HFFc6 (cell line): ENCODE measurements around the gene FGR. TPM values are rescaled to one million over a fixed set of nuclear protein-coding genes. Genes with fewer than 3 reads are reported as not detected.
A peak's percentile ranks its signal among the peaks of the same experiment; 100 is the strongest.
"Not testable (repeated sequence)": the region's sequence is repeated elsewhere in the genome, so short reads cannot be mapped to it uniquely, and the experiment has no call there.

Experiments
- DNase-seq: peaks from one replicate; pipeline ENCODE4 v3.0.0-alpha.2; 2018
- H3K27ac Mint-ChIP-seq: 2 replicates; pipeline ENCODE4 v1.8.0; 2020; ENCODE audit warnings: mild to moderate bottlenecking, mixed read lengths
- H3K27me3 Mint-ChIP-seq: 2 replicates; pipeline ENCODE4 v1.8.0; 2021; ENCODE audit warnings: mild to moderate bottlenecking, moderate library complexity, mixed read lengths; ENCODE audit not compliant: insufficient read depth
- H3K36me3 Mint-ChIP-seq: 2 replicates; pipeline ENCODE4 v1.8.0; 2021; ENCODE audit warnings: low read depth, mixed read lengths
- H3K4me1 Mint-ChIP-seq: 2 replicates; pipeline ENCODE4 v1.8.0; 2020; ENCODE audit warnings: low read depth, mixed read lengths
- H3K4me3 Mint-ChIP-seq: 2 replicates; pipeline ENCODE4 v1.8.0; 2020; ENCODE audit warnings: mild to moderate bottlenecking, moderate library complexity, mixed read lengths
- H3K9me3 Mint-ChIP-seq: 2 replicates; pipeline ENCODE4 v1.8.0; 2020; ENCODE audit warnings: mild to moderate bottlenecking, mixed read lengths
- CTCF ChIP-seq: fragments of 200-600 bp; sonication (generic); IDR thresholded peaks from 2 replicates; pipeline ENCODE4 v1.5.0; 2021; ENCODE audit warnings: antibody characterized with exemption, mild to moderate bottlenecking
- total RNA-seq, 6 experiments: library from RNA; stranded (reverse); fragmentation: NEBNext Ultra II Directional; extraction: Animal tissue kit (Norgen Biotek cat#: 25700); gene quantifications; 2 replicates in 1 of 6; 3 replicates in 5 of 6; pipeline ENCODE4 v1.2.3, GENCODE V29; 2021

Gene FGR
- total RNA-seq, 6 experiments from 2014 or later = not detected

DNA sequence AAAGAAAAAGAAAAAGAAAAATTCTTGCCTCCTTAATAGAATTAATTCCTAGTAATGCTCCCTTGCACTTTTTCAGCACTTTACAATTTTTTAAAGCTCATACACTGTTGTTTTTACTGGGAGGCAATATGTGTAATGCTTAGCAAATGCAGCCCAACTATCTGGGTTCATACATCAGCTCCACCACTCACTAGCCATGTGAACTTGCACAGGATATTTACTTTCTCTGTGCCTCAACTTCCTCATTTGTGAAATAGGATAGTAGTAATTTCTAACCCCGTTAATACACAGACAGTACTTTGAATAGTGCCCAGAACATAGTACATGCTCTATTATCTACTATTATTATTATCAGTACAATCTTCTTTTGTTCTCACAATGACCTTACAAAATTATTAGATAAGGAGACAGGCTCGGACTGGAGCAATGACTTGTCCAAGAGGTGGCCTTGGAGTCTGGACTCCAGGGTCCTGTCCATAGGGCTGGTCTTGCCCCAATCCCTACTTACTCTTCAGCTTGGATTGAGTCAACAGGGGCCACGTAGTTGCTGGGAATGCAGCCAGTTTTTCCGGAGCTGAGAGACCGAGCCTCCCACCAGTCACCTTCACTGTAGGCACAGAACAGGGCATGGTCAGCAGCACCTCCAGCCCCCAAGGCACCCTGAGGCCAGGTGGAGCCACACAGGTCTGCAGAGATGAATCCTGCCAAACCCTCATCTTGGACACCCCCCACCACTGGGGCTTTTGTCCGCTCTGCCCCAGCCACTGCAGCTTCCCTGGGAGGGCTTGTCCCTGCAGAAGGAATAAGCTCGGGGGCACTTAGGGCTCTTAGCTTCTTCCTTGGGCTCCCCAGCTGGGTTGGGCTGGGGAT lies 13.7 kb downstream of the FGR start:
- Mint-ChIP-seq H3K9me3 (no peaks in the 10 kb centered on the region), H3K36me3 (no peaks in the 10 kb centered on the region), H3K27ac (no peak overlapping the region), H3K4me3 (no peak overlapping the region), H3K27me3 (peaks cover 11% of the 10 kb centered on the region), H3K4me1 (no peaks in the 10 kb centered on the region)
- TF ChIP-seq CTCF = no peak
- DNase-seq = no peak

GRCh38 chr1:27619782-27620438 lies 15.1 kb downstream of the FGR start:
- H3K36me3 Mint-ChIP-seq, H3K4me1 Mint-ChIP-seq: not testable (repeated sequence)
- H3K27me3 Mint-ChIP-seq = peaks cover 11% of the 10 kb centered on the region

GRCh38 chr1:27618341-27619082 lies 16.5 kb downstream of the FGR start:
- H3K27me3 Mint-ChIP-seq = peaks cover 11% of the 10 kb centered on the region
- H3K4me3 Mint-ChIP-seq = no peak overlapping the region
- no peaks in the 10 kb centered on the region for H3K4me1 Mint-ChIP-seq
- H3K27ac Mint-ChIP-seq = no peak overlapping the region
- H3K9me3 Mint-ChIP-seq = no peaks in the 10 kb centered on the region
- no peak for DNase-seq
- no peak for TF ChIP-seq CTCF
- H3K36me3 Mint-ChIP-seq = no peaks in the 10 kb centered on the region

More at GRCh38 chr1:27619782-27620438, 15.1 kb downstream of the FGR start:
- not testable (repeated sequence) for H3K9me3 Mint-ChIP-seq, H3K27ac Mint-ChIP-seq, H3K4me3 Mint-ChIP-seq, DNase-seq

- H3K27me3 Mint-ChIP-seq = peaks cover 11% of the 10 kb centered on the region
- no peaks in the 10 kb centered on the region for H3K36me3 Mint-ChIP-seq
- no peaks in the 10 kb centered on the region for H3K9me3 Mint-ChIP-seq
- TF ChIP-seq CTCF = no peak
- no peaks in the 10 kb centered on the region for H3K4me1 Mint-ChIP-seq
- no peak overlapping the region for H3K4me3 Mint-ChIP-seq
- no peak for DNase-seq
- no peak overlapping the region for H3K27ac Mint-ChIP-seq
Observed at GRCh38 chr1:27617420-27617819, 17.6 kb downstream of the FGR start.

- H3K4me1 Mint-ChIP-seq = no peaks in the 10 kb centered on the region
- H3K27me3 Mint-ChIP-seq = peaks cover 19% of the 10 kb centered on the region
- DNase-seq = no peak
Observed at GRCh38 chr1:27616441-27616840, 18.5 kb downstream of the FGR start.

More at GRCh38 chr1:27616441-27616840, 18.5 kb downstream of the FGR start:
- Mint-ChIP-seq H3K9me3 (no peaks in the 10 kb centered on the region), H3K27ac (no peak overlapping the region), H3K4me3 (no peak overlapping the region), H3K36me3 (no peaks in the 10 kb centered on the region)
- peak; percentile 21; the same call in 1 of the 2 replicates for TF ChIP-seq CTCF
